Measurements from ENCODE around the gene MACROD2. TPM values are rescaled to one million over a fixed set of nuclear protein-coding genes. Genes with fewer than 3 reads are reported as not detected.
"Not testable (repeated sequence)": the region's sequence is repeated elsewhere in the genome, so short reads cannot be mapped to it uniquely, and the experiment has no call there.

Gene MACROD2
- total RNA-seq, 4 donors from 2014 or later: 8.7 to 17.8 (median 10.8) TPM

DNA sequence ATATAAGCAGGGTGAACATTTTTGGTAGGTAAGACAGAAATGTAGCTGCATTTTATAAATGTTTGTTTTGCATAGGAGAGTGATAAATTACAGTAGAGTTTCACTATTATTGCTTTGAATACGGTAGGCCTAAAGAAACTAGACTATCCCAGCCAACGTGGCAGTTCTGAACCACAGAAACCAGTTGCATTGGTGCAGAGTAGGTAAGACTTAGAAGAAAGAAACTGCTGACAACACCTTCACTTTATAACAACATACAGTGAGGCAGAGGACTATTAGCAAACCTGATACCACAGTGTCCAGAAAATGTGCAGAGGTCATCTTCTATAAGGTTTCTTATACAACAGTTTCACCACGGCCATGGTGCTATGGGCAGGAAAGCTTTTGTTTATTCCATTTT, 2011.8 kb downstream of the MACROD2 start:
- Histone ChIP-seq H3K27me3 (no peaks in the 10 kb centered on the region), H3K4me3 (replicated peaks in 1 of 3) (no peak overlapping the region), H3K27ac (no peak overlapping the region), H3K9me3 (no peaks in the 10 kb centered on the region), H3K36me3 (no peaks in the 10 kb centered on the region), H3K4me1 (no peaks in the 10 kb centered on the region)
- TF ChIP-seq, protein P1, sequence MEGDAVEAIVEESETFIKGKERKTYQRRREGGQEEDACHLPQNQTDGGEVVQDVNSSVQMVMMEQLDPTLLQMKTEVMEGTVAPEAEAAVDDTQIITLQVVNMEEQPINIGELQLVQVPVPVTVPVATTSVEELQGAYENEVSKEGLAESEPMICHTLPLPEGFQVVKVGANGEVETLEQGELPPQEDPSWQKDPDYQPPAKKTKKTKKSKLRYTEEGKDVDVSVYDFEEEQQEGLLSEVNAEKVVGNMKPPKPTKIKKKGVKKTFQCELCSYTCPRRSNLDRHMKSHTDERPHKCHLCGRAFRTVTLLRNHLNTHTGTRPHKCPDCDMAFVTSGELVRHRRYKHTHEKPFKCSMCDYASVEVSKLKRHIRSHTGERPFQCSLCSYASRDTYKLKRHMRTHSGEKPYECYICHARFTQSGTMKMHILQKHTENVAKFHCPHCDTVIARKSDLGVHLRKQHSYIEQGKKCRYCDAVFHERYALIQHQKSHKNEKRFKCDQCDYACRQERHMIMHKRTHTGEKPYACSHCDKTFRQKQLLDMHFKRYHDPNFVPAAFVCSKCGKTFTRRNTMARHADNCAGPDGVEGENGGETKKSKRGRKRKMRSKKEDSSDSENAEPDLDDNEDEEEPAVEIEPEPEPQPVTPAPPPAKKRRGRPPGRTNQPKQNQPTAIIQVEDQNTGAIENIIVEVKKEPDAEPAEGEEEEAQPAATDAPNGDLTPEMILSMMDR (IDR thresholded peaks at IDR 0.05): no peak
- no peak for TF ChIP-seq POLR2A (IDR thresholded peaks at IDR 0.05)
- DNase-seq: no peak
- intact Hi-C loops (cut with DNase I): no loop called here
- WGBS, 2 donors: 90 to 92% methylated on average over 3 of the region's 3 CpGs

DNA sequence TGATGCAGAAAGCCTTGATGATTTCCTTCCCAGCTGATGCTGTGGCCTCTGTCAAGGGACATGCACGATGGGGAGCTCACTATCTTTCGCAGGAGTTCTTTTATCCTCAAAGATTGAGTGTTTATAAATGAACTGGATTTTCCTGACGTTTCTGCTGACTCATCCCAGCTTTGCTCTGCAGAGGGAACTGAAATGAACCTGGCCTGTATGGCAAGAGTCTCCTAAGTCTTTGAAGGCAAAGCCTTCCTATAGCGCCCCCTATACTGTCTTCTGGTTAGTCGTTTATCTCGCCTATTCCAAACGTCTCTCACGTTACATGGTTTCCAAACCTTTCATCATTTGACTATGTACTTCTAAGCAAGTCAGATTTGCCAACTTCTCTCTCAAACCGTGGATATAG, 2012.6 kb downstream of the MACROD2 start:
- no peak for DNase-seq
- intact Hi-C loops (cut with DNase I): no loop called here
- Histone ChIP-seq H3K27ac (no peak overlapping the region), H3K36me3 (no peaks in the 10 kb centered on the region), H3K4me3 (replicated peaks in 1 of 3) (no peak overlapping the region), H3K9me3 (no peaks in the 10 kb centered on the region), H3K4me1 (no peaks in the 10 kb centered on the region), H3K27me3 (no peaks in the 10 kb centered on the region)
- TF ChIP-seq POLR2A (IDR thresholded peaks at IDR 0.05): no peak
- TF ChIP-seq, protein P1 (IDR thresholded peaks at IDR 0.05): no peak
- 79 to 90% methylated on average over 9 of the region's 9 CpGs for WGBS, 2 donors

DNA sequence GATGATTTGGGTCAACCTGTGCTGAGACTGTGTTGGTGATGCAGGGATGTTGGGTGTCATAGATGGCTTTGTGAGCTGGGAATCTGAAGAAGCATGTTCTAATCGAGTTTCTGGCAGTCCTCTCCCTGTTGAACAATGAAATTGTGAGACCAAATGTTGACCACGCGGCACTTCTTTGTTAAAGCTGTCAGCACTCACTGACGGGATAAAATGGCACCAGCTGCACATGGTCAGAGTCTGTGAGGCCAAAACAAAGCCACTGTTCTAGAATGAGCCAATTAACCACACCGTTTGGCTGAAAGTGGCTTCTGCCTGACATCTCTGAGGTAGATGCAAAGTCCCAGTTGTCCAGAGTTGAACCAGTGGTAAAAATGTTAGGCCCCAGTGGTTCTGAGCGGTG, 2015.7 kb downstream of the MACROD2 start:
- WGBS, 2 donors: 75 to 79% methylated on average over 6 of the region's 6 CpGs
- DNase-seq: no peak
- intact Hi-C loops (cut with DNase I): no loop called here

DNA sequence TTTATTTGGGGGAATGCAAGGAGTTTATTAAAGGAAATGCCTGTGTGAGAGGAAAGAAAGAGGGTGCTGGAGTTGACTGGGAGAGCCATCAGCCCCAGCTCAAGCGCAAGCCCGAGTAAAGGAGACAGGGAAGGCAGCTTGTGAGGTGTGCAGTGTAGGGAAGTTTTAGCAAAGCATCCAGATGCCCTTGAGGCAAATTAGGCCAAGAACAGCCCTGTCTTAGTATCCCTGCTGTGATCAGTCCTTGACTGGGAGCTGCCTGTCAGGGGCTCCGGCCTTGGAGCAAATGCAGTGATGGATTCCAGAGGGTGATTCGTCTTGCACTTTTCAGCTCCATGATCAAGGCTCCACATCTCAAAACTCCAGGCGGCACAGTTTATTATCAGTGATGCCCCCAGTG, 2016.2 kb downstream of the MACROD2 start:
- Histone ChIP-seq H3K4me3 (replicated peaks in 1 of 3) (no peak overlapping the region), H3K36me3 (no peaks in the 10 kb centered on the region), H3K27ac (no peak overlapping the region), H3K27me3 (no peaks in the 10 kb centered on the region), H3K9me3 (no peaks in the 10 kb centered on the region), H3K4me1 (no peaks in the 10 kb centered on the region)
- intact Hi-C loops (cut with DNase I): no loop called here
- DNase-seq: no peak
- 88 to 96% methylated on average over 5 of the region's 5 CpGs for WGBS, 2 donors
- TF ChIP-seq, protein P1 (IDR thresholded peaks at IDR 0.05): no peak
- TF ChIP-seq POLR2A (IDR thresholded peaks at IDR 0.05): no peak

More for the DNA sequence above, 2015.7 kb downstream of the MACROD2 start:
- Histone ChIP-seq H3K9me3 (no peaks in the 10 kb centered on the region), H3K27ac (no peak overlapping the region), H3K4me1 (no peaks in the 10 kb centered on the region), H3K4me3 (replicated peaks in 1 of 3) (no peak overlapping the region), H3K36me3 (no peaks in the 10 kb centered on the region), H3K27me3 (no peaks in the 10 kb centered on the region)
- TF ChIP-seq, protein P1 (IDR thresholded peaks at IDR 0.05): no peak

DNA sequence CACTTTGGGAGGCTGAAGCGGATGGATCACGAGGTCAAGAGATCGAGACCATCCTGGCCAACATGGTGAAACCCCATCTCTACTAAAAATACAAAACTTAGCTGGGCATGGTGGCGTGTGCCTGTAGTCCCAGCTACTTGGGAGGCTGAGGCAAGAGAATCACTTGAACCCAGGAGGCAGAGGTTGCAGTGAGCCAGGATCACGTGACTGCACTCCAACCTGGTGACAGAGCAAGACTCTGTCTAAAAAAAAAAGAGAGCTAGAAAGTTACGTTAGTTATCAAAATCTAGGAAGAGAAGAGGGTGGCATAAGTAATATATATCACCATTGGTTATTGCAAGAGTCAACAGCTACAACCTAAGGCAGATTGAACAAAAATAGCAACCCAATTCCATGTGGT, 2017.6 kb downstream of the MACROD2 start:
- H3K27ac ChIP-seq; H3K36me3 ChIP-seq; H3K4me3 ChIP-seq (replicated peaks in 1 of 3); intact Hi-C loops (cut with DNase I); H3K27me3 ChIP-seq; H3K9me3 ChIP-seq; DNase-seq; H3K4me1 ChIP-seq: not testable (repeated sequence)
- WGBS, 2 donors: 86 to 95% methylated on average over 6 of the region's 6 CpGs

DNA sequence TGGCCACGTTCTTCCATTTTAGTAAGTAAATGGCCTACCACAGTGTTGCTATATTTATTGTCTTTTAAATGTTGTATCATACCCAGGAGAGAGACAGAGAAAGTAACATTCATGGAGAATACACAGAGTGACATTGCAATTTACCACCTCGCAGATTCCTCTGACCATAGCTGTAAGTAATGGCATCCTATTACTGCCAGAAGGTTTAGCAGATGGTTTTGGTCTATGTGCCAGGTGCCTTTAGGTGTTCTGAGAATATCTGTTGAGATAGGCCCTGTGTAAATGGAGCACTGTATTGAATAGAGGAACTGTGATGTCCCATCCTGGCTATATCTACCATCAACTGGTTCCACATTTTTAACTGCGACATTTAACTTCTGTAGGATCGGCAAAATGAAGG, 2018.3 kb downstream of the MACROD2 start:
- no peak for DNase-seq
- Histone ChIP-seq H3K9me3 (no peaks in the 10 kb centered on the region), H3K4me1 (no peaks in the 10 kb centered on the region), H3K27ac (no peak overlapping the region), H3K36me3 (no peaks in the 10 kb centered on the region), H3K4me3 (replicated peaks in 1 of 3) (no peak overlapping the region), H3K27me3 (no peaks in the 10 kb centered on the region)
- no peak for TF ChIP-seq POLR2A (IDR thresholded peaks at IDR 0.05)
- TF ChIP-seq, protein P1 (IDR thresholded peaks at IDR 0.05): no peak
- intact Hi-C loops (cut with DNase I): no loop called here
- WGBS, 2 donors: 94 to 95% methylated on average over 4 of the region's 4 CpGs
